GM12878 (cell line): ENCODE results near the gene PTPRH.

ENCODE experiments used
- FOS ChIP-seq: IDR thresholded peaks from 3 replicates; pipeline ENCODE4 v1.6.1; 2011; ENCODE audit warnings: borderline replicate concordance; ENCODE audit not compliant: insufficient read length; ENCODE audit errors: extremely low read depth
- GABPA ChIP-seq: IDR thresholded peaks from 2 replicates; pipeline ENCODE4 v1.6.1; 2014; ENCODE audit warnings: antibody characterized with exemption, low read depth, mild to moderate bottlenecking, inconsistent platforms
- TCF7 ChIP-seq: IDR thresholded peaks from 2 replicates; pipeline ENCODE4 v1.6.1; 2014; ENCODE audit warnings: antibody characterized with exemption, borderline replicate concordance

GRCh38 chr19:55131421-55131820 lies 77.9 kb downstream of the PTPRH start:
- TF ChIP-seq TCF7 (no peak), GABPA (no peak), FOS (no peak)
